Stimulated activated CD4-positive, alpha-beta T cell treated with anti-CD3 and anti-CD28 coated beads, Interleukin-12 subunit alpha, Interleukin-12 subunit beta, amount 100 ng/mL, for 24 hours (primary cell): ENCODE data around the gene PRXL2A.

Source experiments
- DNase-seq, 2 experiments: peaks; one replicate each; pipeline ENCODE4 v3.0.0-alpha.2; 2020; ENCODE audit warnings: low read depth in 2 of 2

The PRXL2A gene

GRCh38 chr10:80444646-80445319 lies 36.4 kb downstream of the PRXL2A start:
- DNase-seq: peak; percentile 48 to 64

GRCh38 chr10:80447436-80448190 lies 39.3 kb downstream of the PRXL2A start:
- DNase-seq: no peak

- DNase-seq: no peak
These were observed 40.0 kb downstream of the PRXL2A start for GRCh38 chr10:80448209-80448942.

GRCh38 chr10:80449520-80449919 lies 41.2 kb downstream of the PRXL2A start:
- no peak for DNase-seq

- DNase-seq: no peak
These were observed 42.8 kb downstream of the PRXL2A start for GRCh38 chr10:80451132-80451531.

- DNase-seq: no peak
These were observed 43.7 kb downstream of the PRXL2A start for GRCh38 chr10:80452069-80452468.

- DNase-seq: no peak
These were observed 44.3 kb downstream of the PRXL2A start for GRCh38 chr10:80452640-80453039.

- no peak for DNase-seq
These were observed 44.9 kb downstream of the PRXL2A start for GRCh38 chr10:80453056-80453841.

- DNase-seq: peak; percentile 58 to 65
These were observed 45.6 kb downstream of the PRXL2A start, which contains the start of gene TSPAN14 for GRCh38 chr10:80453842-80454512. Gene TSPAN14, plus strand, starts transcription at chr10:80454310. Its CDS starts 34,924 bp downstream, at chr10:80489234.

GRCh38 chr10:80454513-80455460 lies 46.4 kb downstream of the PRXL2A start:
- no peak for DNase-seq

GRCh38 chr10:80455461-80456349 lies 47.4 kb downstream of the PRXL2A start:
- DNase-seq: no peak

- no peak for DNase-seq
These were observed 49.4 kb downstream of the PRXL2A start for GRCh38 chr10:80457554-80458262.

- no peak for DNase-seq
These were observed 49.9 kb downstream of the PRXL2A start for GRCh38 chr10:80458263-80458625.

GRCh38 chr10:80458638-80459037 lies 50.3 kb downstream of the PRXL2A start:
- DNase-seq: no peak

GRCh38 chr10:80459047-80459865 lies 50.9 kb downstream of the PRXL2A start:
- DNase-seq: no peak

- no peak for DNase-seq
These were observed 52.3 kb downstream of the PRXL2A start for GRCh38 chr10:80460399-80461207.
